Osteocyte (in vitro differentiated cells): ENCODE data around the gene NSUN6. TPM values are rescaled to one million over a fixed set of nuclear protein-coding genes. Genes with fewer than 3 reads are reported as not detected.

Experiments used
- DNase-seq: peaks from one replicate; pipeline ENCODE4 v3.0.0; 2021; ENCODE audit warnings: mixed read lengths; ENCODE audit not compliant: unreplicated experiment; ENCODE audit errors: extremely low spot score
- H3K27ac Mint-ChIP-seq: one replicate; pipeline ENCODE4 v1.8.0; 2021; ENCODE audit warnings: mild to moderate bottlenecking, mixed read lengths; ENCODE audit not compliant: unreplicated experiment
- H3K27me3 Mint-ChIP-seq: one replicate; pipeline ENCODE4 v1.8.0; 2021; ENCODE audit warnings: mixed read lengths; ENCODE audit not compliant: unreplicated experiment
- H3K36me3 Mint-ChIP-seq: one replicate; pipeline ENCODE4 v1.8.0; 2021; ENCODE audit warnings: mixed read lengths; ENCODE audit not compliant: unreplicated experiment
- H3K4me1 Mint-ChIP-seq: one replicate; pipeline ENCODE4 v1.8.0; 2021; ENCODE audit warnings: mixed read lengths; ENCODE audit not compliant: unreplicated experiment
- H3K4me3 Mint-ChIP-seq: one replicate; pipeline ENCODE4 v1.8.0; 2021; ENCODE audit warnings: mild to moderate bottlenecking, moderate library complexity, mixed read lengths; ENCODE audit not compliant: unreplicated experiment
- H3K9me3 Mint-ChIP-seq: one replicate; pipeline ENCODE4 v1.8.0; 2021; ENCODE audit warnings: mixed read lengths; ENCODE audit not compliant: unreplicated experiment
- CTCF ChIP-seq: fragments of 200-600 bp; sonication (generic); IDR thresholded peaks from 2 replicates; pipeline ENCODE4 v1.5.0; 2021; ENCODE audit warnings: antibody characterized with exemption, mild to moderate bottlenecking, moderate library complexity
- total RNA-seq: library from RNA; stranded (reverse); gene quantifications from 2 replicates; pipeline ENCODE4 v1.2.1, GENCODE V29; 2021

The NSUN6 gene
- total RNA-seq, 1 donor from 2014 or later = 8.3 TPM

- H3K27me3 Mint-ChIP-seq = no peaks in the 10 kb centered on the region
Observed at GRCh38 chr10:18563003-18563726, 88.2 kb downstream of the NSUN6 start.

GRCh38 chr10:18561861-18562551, 89.4 kb downstream of the NSUN6 start:
- Mint-ChIP-seq H3K9me3 (no peaks in the 10 kb centered on the region), H3K36me3 (no peaks in the 10 kb centered on the region), H3K27ac (no peak overlapping the region), H3K4me3 (no peak overlapping the region), H3K4me1 (no peaks in the 10 kb centered on the region), H3K27me3 (no peaks in the 10 kb centered on the region)
- no peak for DNase-seq
- no peak for TF ChIP-seq CTCF

More at GRCh38 chr10:18563003-18563726, 88.2 kb downstream of the NSUN6 start:
- H3K36me3 Mint-ChIP-seq = no peaks in the 10 kb centered on the region
- no peak for DNase-seq
- H3K27ac Mint-ChIP-seq = no peak overlapping the region
- H3K4me1 Mint-ChIP-seq = no peaks in the 10 kb centered on the region
- no peak overlapping the region for H3K4me3 Mint-ChIP-seq
- no peaks in the 10 kb centered on the region for H3K9me3 Mint-ChIP-seq
- no peak for TF ChIP-seq CTCF

GRCh38 chr10:18557960-18558359, 93.4 kb downstream of the NSUN6 start:
- no peak overlapping the region for H3K4me3 Mint-ChIP-seq

GRCh38 chr10:18556522-18557147, 94.8 kb downstream of the NSUN6 start:
- DNase-seq = no peak
- no peak overlapping the region for H3K4me3 Mint-ChIP-seq
- H3K9me3 Mint-ChIP-seq = no peaks in the 10 kb centered on the region
- H3K27me3 Mint-ChIP-seq = no peaks in the 10 kb centered on the region
- H3K36me3 Mint-ChIP-seq = no peaks in the 10 kb centered on the region
- TF ChIP-seq CTCF = no peak
- no peaks in the 10 kb centered on the region for H3K4me1 Mint-ChIP-seq
- no peak overlapping the region for H3K27ac Mint-ChIP-seq

More at GRCh38 chr10:18557960-18558359, 93.4 kb downstream of the NSUN6 start:
- DNase-seq = no peak
- Mint-ChIP-seq H3K9me3 (no peaks in the 10 kb centered on the region), H3K4me1 (no peaks in the 10 kb centered on the region), H3K36me3 (no peaks in the 10 kb centered on the region), H3K27me3 (no peaks in the 10 kb centered on the region), H3K27ac (no peak overlapping the region)
- TF ChIP-seq CTCF = no peak

- Mint-ChIP-seq H3K9me3 (no peaks in the 10 kb centered on the region), H3K4me1 (no peaks in the 10 kb centered on the region)
Observed at GRCh38 chr10:18554479-18554878, 96.9 kb downstream of the NSUN6 start.

More at GRCh38 chr10:18554479-18554878, 96.9 kb downstream of the NSUN6 start:
- Mint-ChIP-seq H3K27me3 (no peaks in the 10 kb centered on the region), H3K27ac (no peak overlapping the region), H3K36me3 (peaks cover 4% of the 10 kb centered on the region), H3K4me3 (no peak overlapping the region)
- DNase-seq = no peak
- TF ChIP-seq CTCF = no peak
